SK-N-SH (cell line): Measurements from ENCODE around the gene FCGBP. TPM values are rescaled to one million over a fixed set of nuclear protein-coding genes. Genes with fewer than 3 reads are reported as not detected.

Experiments used
- CTCF ChIA-PET: fragments of 300-600, 350-600 bp; formaldehyde crosslinking; extraction: SDS; loops from one replicate; lab custom pipeline; 2021; lab: Yijun Ruan, JAX
- POLR2A ChIA-PET: fragments of 350-600 bp; sonication (Branson Sonifier 250); formaldehyde crosslinking; extraction: SDS; loops from one replicate; lab custom pipeline; 2020; ENCODE audit warnings: antibody characterized with exemption, inconsistent platforms; lab: Yijun Ruan, JAX
- DNase-seq: peaks from one replicate; pipeline ENCODE4 v3.0.0; 2012
- H2AFZ ChIP-seq: fragments of 200-600 bp; sonication (generic); 2 replicates; pipeline ENCODE4 v1.8.1; 2016; ENCODE audit warnings: antibody characterized with exemption, mild to moderate bottlenecking, low read depth
- H3F3A ChIP-seq: fragments of 200-600 bp; sonication (generic); replicated peaks from 2 replicates; pipeline ENCODE3; 2016; ENCODE audit warnings: antibody characterized with exemption, mild to moderate bottlenecking; ENCODE audit not compliant: insufficient read depth
- H3K27ac ChIP-seq, 2 experiments: fragments of 200-500 bp in 1 of 2; fragments of 200-600 bp in 1 of 2; sonication (Bioruptor generic) in 1 of 2; sonication (generic), shearing (Covaris generic) in 1 of 2; 2 replicates each; pipeline versions ENCODE4 v1.5.1 to v1.6.1; 2014 to 2016; ENCODE audit warnings: low read depth in 2 of 2, inconsistent platforms in 1 of 2, low read length in 1 of 2, mild to moderate bottlenecking in 1 of 2, mixed read lengths in 1 of 2
- H3K27me3 ChIP-seq: fragments of 200-600 bp; sonication (generic), shearing (Covaris generic); 2 replicates; pipeline ENCODE4 v1.6.1; 2016; ENCODE audit warnings: mixed run types; ENCODE audit not compliant: insufficient read depth
- H3K36me3 ChIP-seq, 2 experiments: fragments of 200-500 bp in 1 of 2; fragments of 200-600 bp in 1 of 2; sonication (Bioruptor generic) in 1 of 2; sonication (generic) in 1 of 2; replicated peaks in 1 of 2; 2 replicates each; pipeline versions ENCODE3 to v1.5.1; 2014 to 2016; ENCODE audit warnings: low read length in 1 of 2, mild to moderate bottlenecking in 1 of 2; ENCODE audit not compliant: insufficient read depth in 2 of 2, control insufficient read depth in 1 of 2
- H3K4me1 ChIP-seq, 2 experiments: fragments of 200-500 bp in 1 of 2; fragments of 200-600 bp in 1 of 2; sonication (Bioruptor generic) in 1 of 2; sonication (generic), shearing (Covaris generic) in 1 of 2; 2 replicates each; pipeline versions ENCODE4 v1.5.1 to v1.6.1; 2014 to 2016; ENCODE audit warnings: low read depth in 1 of 2, low read length in 1 of 2, mixed run types in 1 of 2; ENCODE audit not compliant: insufficient read depth in 2 of 2, control insufficient read depth in 1 of 2
- H3K4me2 ChIP-seq: fragments of 200-600 bp; sonication (generic), shearing (Covaris generic); 2 replicates; pipeline ENCODE4 v1.6.1; 2017; ENCODE audit warnings: mixed run types
- H3K4me3 ChIP-seq, 2 experiments: fragments of 200-500 bp in 1 of 2; fragments of 200-600 bp in 1 of 2; sonication (Bioruptor generic) in 1 of 2; sonication (generic), shearing (Covaris generic) in 1 of 2; 2 replicates each; pipeline versions ENCODE4 v1.5.1 to v1.8.1; 2014 to 2016; ENCODE audit warnings: low read depth in 2 of 2, inconsistent platforms in 1 of 2, low read length in 1 of 2, mild to moderate bottlenecking in 1 of 2, mixed read lengths in 1 of 2, moderate library complexity in 1 of 2
- H3K79me2 ChIP-seq: fragments of 200-600 bp; sonication (generic); 2 replicates; pipeline ENCODE4 v1.8.1; 2017; ENCODE audit warnings: mild to moderate bottlenecking; ENCODE audit not compliant: insufficient read depth
- H3K9ac ChIP-seq: fragments of 200-600 bp; sonication (generic); 2 replicates; pipeline ENCODE4 v1.6.1; 2017; ENCODE audit warnings: mixed run types
- H3K9me2 ChIP-seq: fragments of 200-600 bp; sonication (generic); 2 replicates; pipeline ENCODE4 v1.6.1; 2017; ENCODE audit warnings: mixed run types
- H3K9me3 ChIP-seq: fragments of 200-600 bp; sonication (generic); 2 replicates; pipeline ENCODE4 v1.6.1; 2017; ENCODE audit warnings: mixed run types, mild to moderate bottlenecking, moderate library complexity
- H4K20me1 ChIP-seq: fragments of 200-600 bp; sonication (generic); 2 replicates; pipeline ENCODE4 v1.6.1; 2017; ENCODE audit warnings: mild to moderate bottlenecking, mixed run types; ENCODE audit not compliant: insufficient read depth
- EP300 ChIP-seq, 2 experiments: IDR thresholded peaks; 2 replicates each; pipeline versions ENCODE4 v1.4.0 to v1.6.1; 2012; ENCODE audit warnings: borderline replicate concordance in 1 of 2, low read depth in 1 of 2, low read length in 1 of 2
- EZH2phosphoT487 ChIP-seq: fragments of 200-600 bp; sonication (generic); IDR thresholded peaks from 2 replicates; pipeline ENCODE4 v1.6.1; 2017; ENCODE audit warnings: low read depth, mixed run types, mild to moderate bottlenecking, antibody characterized with exemption, moderate library complexity, borderline replicate concordance
- FOXM1 ChIP-seq: IDR thresholded peaks from 2 replicates; pipeline ENCODE4 v1.4.0; 2012; ENCODE audit warnings: low read depth, mild to moderate bottlenecking
- GABPA ChIP-seq: IDR thresholded peaks from 2 replicates; pipeline ENCODE4 v1.4.0; 2012; ENCODE audit warnings: low read depth, mild to moderate bottlenecking
- GATA2 ChIP-seq: sonication (generic); formaldehyde crosslinking; IDR thresholded peaks from 2 replicates; pipeline ENCODE4 v1.5.0; 2020; ENCODE audit warnings: mild to moderate bottlenecking, missing genetic modification reagents
- MEF2A ChIP-seq: IDR thresholded peaks from 2 replicates; pipeline ENCODE4 v1.4.0; 2012; ENCODE audit warnings: low read depth, borderline replicate concordance
- MXI1 ChIP-seq: IDR thresholded peaks from 2 replicates; pipeline ENCODE4 v1.6.1; 2012; ENCODE audit warnings: mild to moderate bottlenecking, low read depth, low read length, improper control_type of control experiment
- NRF1 ChIP-seq: IDR thresholded peaks from 2 replicates; pipeline ENCODE4 v1.6.1; 2012; ENCODE audit warnings: low read depth, mild to moderate bottlenecking, low read length
- POLR2AphosphoS5 ChIP-seq: IDR thresholded peaks from 2 replicates; pipeline ENCODE4 v1.6.1; 2012; ENCODE audit warnings: low read depth, low read length
- RAD21 ChIP-seq: IDR thresholded peaks from 2 replicates; pipeline ENCODE4 v1.6.1; 2012; ENCODE audit warnings: mild to moderate bottlenecking, low read length
- RCOR1 ChIP-seq: fragments of 150-350 bp; IDR thresholded peaks from 2 replicates; pipeline ENCODE4 v1.6.1; 2017; ENCODE audit warnings: antibody characterized with exemption, low read length
- RFX5 ChIP-seq: IDR thresholded peaks from 2 replicates; pipeline ENCODE4 v1.6.1; 2012; ENCODE audit warnings: mild to moderate bottlenecking, improper control_type of control experiment, low read length
- SIN3A ChIP-seq: IDR thresholded peaks from 2 replicates; pipeline ENCODE4 v1.6.1; 2012; ENCODE audit warnings: low read depth, mild to moderate bottlenecking, low read length, moderate library complexity, borderline replicate concordance
- SMC3 ChIP-seq: IDR thresholded peaks from 2 replicates; pipeline ENCODE4 v1.6.1; 2012; ENCODE audit warnings: low read depth, low read length, improper control_type of control experiment
- TCF12 ChIP-seq: IDR thresholded peaks from 2 replicates; pipeline ENCODE4 v1.4.0; 2012
- TEAD4 ChIP-seq: IDR thresholded peaks from 2 replicates; pipeline ENCODE4 v1.4.0; 2012; ENCODE audit warnings: mild to moderate bottlenecking, borderline replicate concordance; ENCODE audit not compliant: insufficient read depth
- YY1 ChIP-seq: IDR thresholded peaks from 2 replicates; pipeline ENCODE4 v1.4.0; 2012; ENCODE audit warnings: low read depth, mild to moderate bottlenecking
- WGBS: methylation state at CpG from one replicate; pipeline ENCODE4 v1.1.6; 2017; ENCODE audit warnings: low lambda C conversion rate; 5-methylcytosine and 5-hydroxymethylcytosine counted together
- polyA plus RNA-seq, 3 experiments: library from polyadenylated mRNA; depleted of rRNA; stranded (reverse); fragments of >200 nt; gene quantifications; 2 replicates each; pipeline ENCODE4 v1.2.3, GENCODE V29; 2012
- TF ChIP-seq, protein P1 (sequence below): IDR thresholded peaks from 2 replicates; pipeline ENCODE4 v1.4.0; 2012; ENCODE audit warnings: low read depth, borderline replicate concordance
- TF ChIP-seq, protein P2 (sequence below): IDR thresholded peaks from 2 replicates; pipeline ENCODE4 v1.4.0; 2012; ENCODE audit warnings: low read depth, borderline replicate concordance

The FCGBP gene
- polyA plus RNA-seq, 1 of the 3 experiments (the other 2 are of a cell fraction): 0.07 TPM

DNA sequence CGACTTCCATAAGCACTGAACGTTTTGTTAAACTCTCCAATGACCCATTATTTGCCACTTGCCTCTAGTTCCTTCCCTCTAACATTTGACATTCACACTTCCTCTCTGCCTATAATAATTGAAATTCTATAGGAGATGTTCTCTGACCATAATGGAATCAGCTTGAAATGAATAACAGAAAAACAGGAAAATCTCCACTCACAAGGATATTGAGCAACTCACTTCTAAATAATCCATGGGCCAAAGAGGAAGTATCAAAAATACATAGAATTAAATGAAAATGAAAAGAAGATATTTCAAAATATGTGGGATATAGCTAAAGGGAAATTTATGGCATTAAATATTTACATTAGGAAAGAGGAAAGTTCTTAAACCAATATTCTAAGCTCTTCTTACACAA lies 3.4 kb upstream of the FCGBP start:
- Histone ChIP-seq H2AFZ (no peak overlapping the region), H3K9me3 (no peaks in the 10 kb centered on the region), H3K27me3 (no peaks in the 10 kb centered on the region), H3K79me2 (no peaks in the 10 kb centered on the region), H3K4me2 (no peak overlapping the region), H3F3A (no peaks in the 10 kb centered on the region), H3K36me3 (no peaks in the 10 kb centered on the region), H3K4me3 (no peak overlapping the region), H3K9me2 (no peaks in the 10 kb centered on the region), H3K4me1 (no peaks in the 10 kb centered on the region; a peak in 2 of 4 replicates), H3K27ac (no peak overlapping the region), H4K20me1 (no peaks in the 10 kb centered on the region), H3K9ac (no peak overlapping the region)
- DNase-seq: no peak
- CTCF ChIA-PET: interaction anchor here (1.0 kb wide), 1 partner anchor 10 kb away, joined by 3 read pairs; no protein-coding TSS in a partner anchor
- no peak for TF ChIP-seq RFX5
- no peak for TF ChIP-seq MXI1
- TF ChIP-seq GATA2 (CRISPR knock-in tag): no peak
- TF ChIP-seq MEF2A: no peak
- no peak for TF ChIP-seq TCF12
- no peak for TF ChIP-seq RAD21
- no peak for TF ChIP-seq YY1
- TF ChIP-seq GABPA: no peak
- TF ChIP-seq FOXM1: no peak
- POLR2A ChIA-PET: no interaction called here
- WGBS: 26% methylated on average over 2 of the region's 2 CpGs

DNA sequence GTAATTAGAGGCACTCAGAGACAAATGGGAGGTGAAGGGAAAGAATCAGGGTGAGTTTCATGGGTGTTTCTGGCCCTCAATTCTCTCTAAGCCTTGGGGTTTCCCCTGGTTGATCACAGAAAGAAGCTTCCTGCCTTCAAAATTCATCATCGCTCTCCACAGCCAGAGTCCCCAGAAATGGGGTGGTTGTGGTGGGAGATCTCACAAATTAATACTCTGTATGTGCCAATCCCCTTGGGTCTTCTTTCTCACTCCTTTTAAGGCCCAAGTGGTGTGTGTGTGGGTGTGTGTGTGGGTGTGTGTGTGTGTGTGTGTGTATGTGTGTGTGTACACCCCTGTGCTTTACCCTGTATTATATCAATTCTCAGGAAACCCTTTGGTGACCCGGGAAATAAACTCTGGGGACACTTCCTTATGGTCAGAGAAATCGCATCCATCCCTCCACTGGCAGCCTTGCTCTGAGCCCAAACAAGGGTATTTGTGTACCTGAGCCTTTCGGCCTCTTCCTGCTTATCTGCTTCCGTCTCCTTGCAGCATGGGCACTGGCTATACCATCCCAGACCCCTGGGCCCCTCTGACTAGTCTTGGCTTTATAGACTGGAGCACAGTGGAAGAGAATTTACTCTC lies 2.8 kb upstream of the FCGBP start:
- DNase-seq: no peak
- ChIA-PET CTCF (interaction anchor here (1.0 kb wide), 2 partner anchors 9 to 11 kb away, joined by 3 read pairs; no protein-coding TSS in a partner anchor), POLR2A (no interaction called here)
- Histone ChIP-seq H3K9ac (no peak overlapping the region), H4K20me1 (no peaks in the 10 kb centered on the region), H2AFZ (no peak overlapping the region), H3K4me2 (no peak overlapping the region), H3F3A (no peaks in the 10 kb centered on the region), H3K27ac (no peak overlapping the region), H3K9me3 (no peaks in the 10 kb centered on the region), H3K27me3 (no peaks in the 10 kb centered on the region), H3K36me3 (no peaks in the 10 kb centered on the region), H3K4me3 (no peak overlapping the region), H3K79me2 (no peaks in the 10 kb centered on the region), H3K4me1 (no peaks in the 10 kb centered on the region; a peak in 2 of 4 replicates), H3K9me2 (no peaks in the 10 kb centered on the region)
- 55% methylated on average over 5 of the region's 5 CpGs for WGBS
- TF ChIP-seq EZH2phosphoT487: no peak

DNA sequence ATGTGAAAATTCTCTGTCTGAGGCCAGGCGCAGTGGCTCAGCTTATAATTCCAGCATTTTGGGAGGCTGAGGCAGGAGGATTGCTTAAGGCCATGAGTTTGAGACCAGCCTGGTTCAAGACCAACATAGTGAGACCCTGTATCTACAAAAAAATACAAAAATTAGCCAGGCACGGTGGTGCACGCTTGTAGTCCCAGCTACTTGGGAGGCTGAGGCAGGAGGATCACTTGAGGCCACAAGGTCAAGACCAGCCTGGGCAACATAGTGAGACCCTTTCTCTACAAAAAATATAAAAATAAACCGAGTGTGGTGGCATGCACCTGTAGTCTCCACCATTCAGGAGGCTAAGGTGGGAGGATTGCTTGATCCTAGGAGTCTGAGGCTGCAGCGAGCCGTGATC lies 2.2 kb upstream of the FCGBP start:
- no peak overlapping the region for H3K4me2 ChIP-seq
- no peak overlapping the region for H2AFZ ChIP-seq
- H3K9me3 ChIP-seq: no peaks in the 10 kb centered on the region
- H3K79me2 ChIP-seq: no peaks in the 10 kb centered on the region
- no peaks in the 10 kb centered on the region for H3K27me3 ChIP-seq
- WGBS: 74% methylated on average over 6 of the region's 6 CpGs
- CTCF ChIA-PET: interaction anchor here (0.7 to 1.0 kb wide), 2 partner anchors 10 to 34 kb away, joined by 3 read pairs; no protein-coding TSS in a partner anchor
- H3K4me1 ChIP-seq: no peaks in the 10 kb centered on the region; a peak in 2 of 4 replicates
- POLR2A ChIA-PET: no interaction called here
- no peak for DNase-seq
- no peaks in the 10 kb centered on the region for H3F3A ChIP-seq
- H3K27ac ChIP-seq: no peak overlapping the region
- H3K9ac ChIP-seq: no peak overlapping the region
- no peak overlapping the region for H3K4me3 ChIP-seq
- TF ChIP-seq, protein P1, sequence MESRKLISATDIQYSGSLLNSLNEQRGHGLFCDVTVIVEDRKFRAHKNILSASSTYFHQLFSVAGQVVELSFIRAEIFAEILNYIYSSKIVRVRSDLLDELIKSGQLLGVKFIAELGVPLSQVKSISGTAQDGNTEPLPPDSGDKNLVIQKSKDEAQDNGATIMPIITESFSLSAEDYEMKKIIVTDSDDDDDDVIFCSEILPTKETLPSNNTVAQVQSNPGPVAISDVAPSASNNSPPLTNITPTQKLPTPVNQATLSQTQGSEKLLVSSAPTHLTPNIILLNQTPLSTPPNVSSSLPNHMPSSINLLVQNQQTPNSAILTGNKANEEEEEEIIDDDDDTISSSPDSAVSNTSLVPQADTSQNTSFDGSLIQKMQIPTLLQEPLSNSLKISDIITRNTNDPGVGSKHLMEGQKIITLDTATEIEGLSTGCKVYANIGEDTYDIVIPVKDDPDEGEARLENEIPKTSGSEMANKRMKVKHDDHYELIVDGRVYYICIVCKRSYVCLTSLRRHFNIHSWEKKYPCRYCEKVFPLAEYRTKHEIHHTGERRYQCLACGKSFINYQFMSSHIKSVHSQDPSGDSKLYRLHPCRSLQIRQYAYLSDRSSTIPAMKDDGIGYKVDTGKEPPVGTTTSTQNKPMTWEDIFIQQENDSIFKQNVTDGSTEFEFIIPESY: no peak
- TF ChIP-seq YY1: no peak
- TF ChIP-seq, protein P2, sequence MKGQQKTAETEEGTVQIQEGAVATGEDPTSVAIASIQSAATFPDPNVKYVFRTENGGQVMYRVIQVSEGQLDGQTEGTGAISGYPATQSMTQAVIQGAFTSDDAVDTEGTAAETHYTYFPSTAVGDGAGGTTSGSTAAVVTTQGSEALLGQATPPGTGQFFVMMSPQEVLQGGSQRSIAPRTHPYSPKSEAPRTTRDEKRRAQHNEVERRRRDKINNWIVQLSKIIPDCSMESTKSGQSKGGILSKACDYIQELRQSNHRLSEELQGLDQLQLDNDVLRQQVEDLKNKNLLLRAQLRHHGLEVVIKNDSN: no peak
- TF ChIP-seq TCF12: no peak
- no peak for TF ChIP-seq TEAD4
- no peak for TF ChIP-seq GATA2 (CRISPR knock-in tag)
- no peak for TF ChIP-seq FOXM1
- TF ChIP-seq SMC3: no peak
- no peak for TF ChIP-seq NRF1
- no peak for TF ChIP-seq SIN3A
- no peak for TF ChIP-seq RCOR1
- no peak for TF ChIP-seq EP300 (IDR thresholded peaks at IDR 0.05; ENCODE audit: borderline replicate concordance in 1 of 2, low read depth in 1 of 2, low read length in 1 of 2)
- TF ChIP-seq POLR2AphosphoS5: no peak
- no peaks in the 10 kb centered on the region for H4K20me1 ChIP-seq
- H3K9me2 ChIP-seq: no peaks in the 10 kb centered on the region
- no peaks in the 10 kb centered on the region for H3K36me3 ChIP-seq
